Activated CD4-positive, alpha-beta T cell treated with anti-CD3 and anti-CD28 coated beads, Interleukin-2, amount 10 ng/mL, durations not matched to agents 24 days and 14 days (primary cell): ENCODE measurements around the gene AGAP3. TPM values are rescaled to one million over a fixed set of nuclear protein-coding genes. Genes with fewer than 3 reads are reported as not detected.

Source experiments
- DNase-seq: peaks from one replicate; pipeline ENCODE4 v3.0.0; 2022
- H3K27ac Mint-ChIP-seq: one replicate; pipeline ENCODE4 v1.8.0; 2022; ENCODE audit warnings: mild to moderate bottlenecking, mixed read lengths
- H3K27me3 Mint-ChIP-seq: one replicate; pipeline ENCODE4 v1.8.0; 2022; ENCODE audit warnings: mixed read lengths
- H3K36me3 Mint-ChIP-seq: one replicate; pipeline ENCODE4 v1.8.0; 2022; ENCODE audit warnings: low read depth, mild to moderate bottlenecking, mixed read lengths
- H3K4me1 Mint-ChIP-seq: one replicate; pipeline ENCODE4 v1.8.0; 2021; ENCODE audit warnings: mixed read lengths
- H3K4me3 Mint-ChIP-seq: one replicate; pipeline ENCODE4 v1.8.0; 2022; ENCODE audit warnings: mild to moderate bottlenecking, moderate library complexity, mixed read lengths
- H3K9me3 Mint-ChIP-seq: one replicate; pipeline ENCODE4 v1.8.0; 2021; ENCODE audit warnings: mixed read lengths
- intact Hi-C: fragments of 100-400 bp; cut with micrococcal nuclease; formaldehyde crosslinking; loops from one replicate; pipeline ENCODE4 v1.15.1; 2023
- total RNA-seq: library from RNA; stranded (reverse); gene quantifications from 2 replicates; pipeline ENCODE4 v1.2.3, GENCODE V29; 2022

The AGAP3 gene
- total RNA-seq, 1 donor from 2014 or later, result 54.3 TPM

- intact Hi-C loops, result loop anchor here (2.0 to 10.0 kb wide), 3 partner anchors 21 to 212 kb away; partner anchors contain the start of gene KCNH2
- Mint-ChIP-seq H3K4me1 (peaks cover 5% of the 10 kb centered on the region), H3K27me3 (peaks cover 11% of the 10 kb centered on the region), H3K4me3 (no peak overlapping the region), H3K9me3 (no peaks in the 10 kb centered on the region), H3K36me3 (no peaks in the 10 kb centered on the region), H3K27ac (no peak overlapping the region)
- DNase-seq, result no peak
These were observed 23.1 kb downstream of the AGAP3 start for GRCh38 chr7:151109094-151110048.

- H3K27ac Mint-ChIP-seq, result no peak overlapping the region
- no peak for DNase-seq
- no peaks in the 10 kb centered on the region for H3K36me3 Mint-ChIP-seq
- H3K9me3 Mint-ChIP-seq, result no peaks in the 10 kb centered on the region
- intact Hi-C loops, result loop anchor here (2.0 to 10.0 kb wide), 3 partner anchors 22 to 213 kb away; partner anchors contain the start of gene KCNH2
- H3K4me3 Mint-ChIP-seq, result no peak overlapping the region
- H3K4me1 Mint-ChIP-seq, result peaks cover 3% of the 10 kb centered on the region
- peaks cover 11% of the 10 kb centered on the region for H3K27me3 Mint-ChIP-seq
These were observed 24.1 kb downstream of the AGAP3 start for GRCh38 chr7:151110236-151110940.

- peaks cover 16% of the 10 kb centered on the region for H3K27me3 Mint-ChIP-seq
- intact Hi-C loops, result loop anchor here (1.0 to 10.0 kb wide), 5 partner anchors 19 to 214 kb away; partner anchors contain the start of genes ABCB8 and KCNH2
- H3K36me3 Mint-ChIP-seq, result no peaks in the 10 kb centered on the region
- H3K4me1 Mint-ChIP-seq, result peaks cover 3% of the 10 kb centered on the region
- H3K27ac Mint-ChIP-seq, result no peak overlapping the region
- no peaks in the 10 kb centered on the region for H3K9me3 Mint-ChIP-seq
- peak; percentile 93 for DNase-seq
- no peak overlapping the region for H3K4me3 Mint-ChIP-seq
These were observed 24.8 kb downstream of the AGAP3 start for GRCh38 chr7:151110941-151111645.

DNA sequence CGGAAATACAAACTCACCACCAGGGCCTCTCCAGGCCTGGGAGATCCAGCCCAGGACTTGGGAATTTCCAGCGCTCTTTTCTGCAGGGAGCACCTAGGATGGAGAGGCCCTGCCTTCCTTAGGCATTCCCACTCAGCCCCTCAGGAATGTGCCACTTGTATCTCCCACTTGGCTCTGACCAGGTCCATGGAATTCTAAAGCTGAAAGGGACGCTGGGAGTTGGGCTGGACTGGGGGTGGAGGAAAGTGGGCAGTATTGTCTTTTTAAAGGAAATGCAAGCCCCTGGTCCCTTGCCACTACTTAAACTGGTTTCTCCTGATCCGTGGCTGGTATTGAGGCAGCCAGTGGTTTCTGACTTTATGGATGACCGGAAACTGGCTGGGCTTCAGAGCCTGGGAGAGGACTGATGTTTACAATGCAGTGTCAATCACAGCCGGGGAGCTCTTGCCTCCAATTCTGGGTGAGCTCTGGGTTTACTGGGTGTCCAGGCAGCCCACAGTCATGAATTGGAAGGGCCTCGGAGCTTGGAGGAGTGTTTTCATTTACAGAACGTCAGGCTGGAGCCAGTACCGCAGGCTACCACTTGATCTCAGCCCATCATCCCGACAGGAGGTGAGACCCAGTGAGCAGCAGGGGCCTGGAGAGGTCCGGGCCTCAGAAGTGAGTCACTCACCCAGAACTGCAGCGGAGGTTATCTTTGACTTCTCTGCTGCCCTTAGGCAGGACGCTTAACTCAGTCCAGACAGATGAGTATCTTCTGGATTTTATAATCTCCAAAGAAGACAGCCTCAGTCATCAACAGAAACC lies 27.3 kb downstream of the AGAP3 start:
- H3K4me1 Mint-ChIP-seq, result peaks cover 3% of the 10 kb centered on the region
- peaks cover 16% of the 10 kb centered on the region for H3K27me3 Mint-ChIP-seq
- no peak overlapping the region for H3K27ac Mint-ChIP-seq
- DNase-seq, result no peak
- H3K9me3 Mint-ChIP-seq, result no peaks in the 10 kb centered on the region
- no peak overlapping the region for H3K4me3 Mint-ChIP-seq
- intact Hi-C loops, result loop anchor here (5.0 to 10.0 kb wide), 2 partner anchors 139 to 216 kb away; partner anchors contain the start of gene KCNH2
- H3K36me3 Mint-ChIP-seq, result no peaks in the 10 kb centered on the region

DNA sequence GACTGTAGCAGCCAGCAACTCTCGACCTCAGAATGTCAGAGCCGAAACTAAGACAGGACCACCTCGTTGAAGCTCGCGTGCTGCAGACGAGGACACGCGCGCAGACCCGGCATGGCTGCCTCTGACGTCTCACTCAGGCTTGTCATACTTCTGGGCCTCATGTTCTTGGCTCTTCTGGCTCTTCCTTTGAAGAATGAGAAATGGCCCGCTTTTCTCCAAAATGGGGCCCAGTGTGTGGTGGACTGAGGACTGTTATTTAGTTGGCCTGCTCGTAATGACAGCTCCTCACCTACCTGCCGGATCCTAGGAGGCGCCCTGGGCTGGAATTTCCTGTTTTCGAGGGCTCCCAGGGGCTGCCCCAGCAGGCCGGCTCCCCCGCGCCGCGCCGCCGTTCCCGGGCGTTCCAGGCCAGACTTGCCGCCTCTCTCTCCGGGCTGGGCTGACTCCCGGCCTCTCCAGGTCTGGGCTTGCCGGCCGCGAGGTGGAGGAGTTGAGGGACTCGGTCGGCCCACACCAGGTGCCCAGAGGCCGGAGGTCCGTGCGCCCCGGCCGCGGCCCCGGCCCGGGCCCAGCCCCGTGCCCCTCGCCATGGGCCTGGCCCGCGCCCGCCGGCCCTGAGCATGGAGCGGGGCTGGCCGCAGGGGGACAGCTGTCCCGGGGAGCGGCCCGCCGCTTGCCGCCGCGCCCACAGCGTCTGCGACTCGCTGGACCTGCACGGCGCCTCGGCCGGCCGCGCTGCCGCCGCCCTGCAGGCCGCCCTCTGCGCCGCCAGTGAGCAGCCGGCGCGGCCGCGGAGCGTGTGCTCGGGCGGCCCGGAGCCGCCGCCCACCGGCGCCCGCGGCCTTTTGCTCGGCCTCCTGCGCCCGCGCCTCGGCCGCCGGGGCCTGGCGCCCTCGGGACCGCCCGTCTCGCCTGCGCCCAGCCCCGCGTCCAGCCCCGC lies 28.1 kb downstream of the AGAP3 start:
- intact Hi-C loops, result loop anchor here (5.0 to 10.0 kb wide), 2 partner anchors 140 to 217 kb away; partner anchors contain the start of gene KCNH2
- Mint-ChIP-seq H3K36me3 (peaks cover 2% of the 10 kb centered on the region), H3K4me1 (peaks cover 3% of the 10 kb centered on the region), H3K27me3 (peaks cover 16% of the 10 kb centered on the region), H3K27ac (no peak overlapping the region), H3K9me3 (no peaks in the 10 kb centered on the region), H3K4me3 (no peak overlapping the region)
- no peak for DNase-seq

GRCh38 chr7:151115121-151115835 lies 29.0 kb downstream of the AGAP3 start:
- Mint-ChIP-seq H3K27me3 (peaks cover 16% of the 10 kb centered on the region), H3K4me1 (peaks cover 3% of the 10 kb centered on the region), H3K9me3 (no peaks in the 10 kb centered on the region), H3K36me3 (peaks cover 4% of the 10 kb centered on the region), H3K4me3 (peak overlapping the region; percentile 30), H3K27ac (no peak overlapping the region)
- DNase-seq, result peak; percentile 74
- intact Hi-C loops, result loop anchor here (10.0 kb wide), 1 partner anchor 140 kb away; the partner anchor contains the start of gene KCNH2

GRCh38 chr7:151115836-151116418 lies 29.7 kb downstream of the AGAP3 start:
- H3K4me1 Mint-ChIP-seq, result no peaks in the 10 kb centered on the region
- H3K27ac Mint-ChIP-seq, result no peak overlapping the region
- H3K4me3 Mint-ChIP-seq, result peak overlapping the region; percentile 30
- H3K27me3 Mint-ChIP-seq, result peaks cover 16% of the 10 kb centered on the region
- no peak for DNase-seq
- H3K9me3 Mint-ChIP-seq, result no peaks in the 10 kb centered on the region
- intact Hi-C loops, result loop anchor here (10.0 kb wide), 1 partner anchor 141 kb away; the partner anchor contains the start of gene KCNH2
- H3K36me3 Mint-ChIP-seq, result peaks cover 10% of the 10 kb centered on the region

- peaks cover 12% of the 10 kb centered on the region for H3K36me3 Mint-ChIP-seq
- intact Hi-C loops, result loop anchor here (10.0 kb wide), 1 partner anchor 142 kb away; the partner anchor contains the start of gene KCNH2
- H3K27me3 Mint-ChIP-seq, result peaks cover 16% of the 10 kb centered on the region
- H3K9me3 Mint-ChIP-seq, result no peaks in the 10 kb centered on the region
- no peak overlapping the region for H3K27ac Mint-ChIP-seq
- H3K4me1 Mint-ChIP-seq, result no peaks in the 10 kb centered on the region
- no peak overlapping the region for H3K4me3 Mint-ChIP-seq
- DNase-seq, result no peak
These were observed 30.5 kb downstream of the AGAP3 start for GRCh38 chr7:151116603-151117440.

- intact Hi-C loops, result loop anchor here (10.0 kb wide), 1 partner anchor 143 kb away; the partner anchor contains the start of gene KCNH2
- H3K4me1 Mint-ChIP-seq, result no peaks in the 10 kb centered on the region
- H3K4me3 Mint-ChIP-seq, result no peak overlapping the region
- peaks cover 12% of the 10 kb centered on the region for H3K36me3 Mint-ChIP-seq
- no peaks in the 10 kb centered on the region for H3K9me3 Mint-ChIP-seq
- no peak overlapping the region for H3K27ac Mint-ChIP-seq
- peaks cover 16% of the 10 kb centered on the region for H3K27me3 Mint-ChIP-seq
- no peak for DNase-seq
These were observed 31.3 kb downstream of the AGAP3 start for GRCh38 chr7:151117565-151117964.
